ENCODE results near the gene CRAMP1. TPM values are rescaled to one million over a fixed set of nuclear protein-coding genes. Genes with fewer than 3 reads are reported as not detected.
A peak's percentile ranks its signal among the peaks of the same experiment; 100 is the strongest.

CRAMP1 gene
- total and polyA plus RNA-seq, 2 donors from 2014 or later: 2.9 to 20.0 TPM

GRCh38 chr16:1666316-1666715 lies 54.2 kb downstream of the CRAMP1 start:
- H3K9ac ChIP-seq (ENCODE audit: low read length in 3 of 3): no peak overlapping the region
- H3K36me3 ChIP-seq (ENCODE audit: control insufficient read depth in 2 of 3, insufficient read depth in 3 of 3, low read length in 3 of 3): peaks cover 0 to 78% (median 60%) of the 10 kb centered on the region in 3 donors
- no peak for TF ChIP-seq CTCF (IDR thresholded peaks at IDR 0.05; ENCODE audit: borderline replicate concordance, extremely low read depth, insufficient read depth)
- H3K9me3 ChIP-seq (ENCODE audit: control insufficient read depth in 2 of 3, insufficient read depth in 1 of 3, low read length in 3 of 3): no peaks in the 10 kb centered on the region
- H3K27ac ChIP-seq (ENCODE audit: low read depth in 2 of 2, low read length in 2 of 2): no peak overlapping the region
- H3K4me3 ChIP-seq (ENCODE audit: low read length in 3 of 3): no peak overlapping the region
- H3K4me1 ChIP-seq (ENCODE audit: control insufficient read depth in 2 of 3, insufficient read depth in 2 of 3, low read depth in 1 of 3, low read length in 3 of 3): no peaks in the 10 kb centered on the region
- FAIRE-seq (no peak), DNase-seq (no peak)
- intact Hi-C loops (cut with DNase I): no loop called here
- H3K27me3 ChIP-seq (ENCODE audit: control insufficient read depth, insufficient read depth, low read length): no peaks in the 10 kb centered on the region

GRCh38 chr16:1667271-1667670 lies 55.1 kb downstream of the CRAMP1 start:
- Histone ChIP-seq H3K9me3 (ENCODE audit: control insufficient read depth in 2 of 3, insufficient read depth in 1 of 3, low read length in 3 of 3) (no peaks in the 10 kb centered on the region), H3K4me1 (ENCODE audit: control insufficient read depth in 2 of 3, insufficient read depth in 2 of 3, low read depth in 1 of 3, low read length in 3 of 3) (no peaks in the 10 kb centered on the region), H3K9ac (ENCODE audit: low read length in 3 of 3) (no peak overlapping the region), H3K4me3 (ENCODE audit: low read length in 3 of 3) (no peak overlapping the region), H3K27ac (ENCODE audit: low read depth in 2 of 2, low read length in 2 of 2) (no peak overlapping the region), H3K36me3 (ENCODE audit: control insufficient read depth in 2 of 3, insufficient read depth in 3 of 3, low read length in 3 of 3) (peaks cover 0 to 79% (median 60%) of the 10 kb centered on the region in 3 donors), H3K27me3 (ENCODE audit: control insufficient read depth, insufficient read depth, low read length) (no peaks in the 10 kb centered on the region)
- intact Hi-C loops (cut with DNase I): no loop called here
- DNase-seq: no peak
- FAIRE-seq: no peak
- TF ChIP-seq CTCF (IDR thresholded peaks at IDR 0.05; ENCODE audit: borderline replicate concordance, extremely low read depth, insufficient read depth): no peak

GRCh38 chr16:1667916-1668315 lies 55.8 kb downstream of the CRAMP1 start:
- TF ChIP-seq CTCF (IDR thresholded peaks at IDR 0.05; ENCODE audit: borderline replicate concordance, extremely low read depth, insufficient read depth): no peak
- H3K27me3 ChIP-seq (ENCODE audit: control insufficient read depth, insufficient read depth, low read length): no peaks in the 10 kb centered on the region
- H3K27ac ChIP-seq (ENCODE audit: low read depth in 2 of 2, low read length in 2 of 2): no peak overlapping the region
- no peak overlapping the region for H3K4me3 ChIP-seq (ENCODE audit: low read length in 3 of 3)
- DNase-seq: peak in 1 of 5 donors; percentile 56
- H3K9ac ChIP-seq (ENCODE audit: low read length in 3 of 3): no peak overlapping the region
- H3K36me3 ChIP-seq (ENCODE audit: control insufficient read depth in 2 of 3, insufficient read depth in 3 of 3, low read length in 3 of 3): peaks cover 4 to 82% (median 60%) of the 10 kb centered on the region in 3 donors
- H3K9me3 ChIP-seq (ENCODE audit: control insufficient read depth in 2 of 3, insufficient read depth in 1 of 3, low read length in 3 of 3): no peaks in the 10 kb centered on the region
- intact Hi-C loops (cut with DNase I): no loop called here
- no peak for FAIRE-seq
- no peaks in the 10 kb centered on the region for H3K4me1 ChIP-seq (ENCODE audit: control insufficient read depth in 2 of 3, insufficient read depth in 2 of 3, low read depth in 1 of 3, low read length in 3 of 3)

All from kidney (tissue), 14 donors.